PC-9 (cell line): ENCODE measurements around the gene TMEM37. TPM values are rescaled to one million over a fixed set of nuclear protein-coding genes. Genes with fewer than 3 reads are reported as not detected.

Experiments
- BruUV-seq: library from RNA; stranded (reverse); fragments of 400-500 nt; replicated peaks from 2 replicates; lab custom pipeline; 2021; lab: Mats Ljungman, UMichigan
- CTCF ChIA-PET: fragments of 300-600 bp; sonication (Branson Sonifier 250); formaldehyde crosslinking; loops from one replicate; lab custom pipeline; 2022; ENCODE audit warnings: antibody characterized with exemption; lab: Charles Lee
- POLR2A ChIA-PET: fragments of 300-600 bp; sonication (Branson Sonifier 250); formaldehyde crosslinking; loops from one replicate; lab custom pipeline; 2022; ENCODE audit warnings: antibody characterized with exemption; ENCODE audit not compliant: unreplicated experiment; lab: Charles Lee
- DNase-seq, 2 experiments: peaks; one replicate each; pipeline versions ENCODE4 v3.0.0 to v3.0.0-alpha.2; 2015 to 2022; ENCODE audit warnings: mixed read lengths in 1 of 2
- H2AFZ ChIP-seq: fragments of 200-600 bp; sonication (generic); 2 replicates; pipeline ENCODE4 v1.8.1; 2017; ENCODE audit warnings: antibody characterized with exemption
- H3F3A ChIP-seq: fragments of 200-600 bp; sonication (generic); 2 replicates; pipeline ENCODE4 v1.8.1; 2017; ENCODE audit warnings: antibody characterized with exemption, mild to moderate bottlenecking, low read depth; ENCODE audit not compliant: insufficient read depth
- H3K27ac ChIP-seq: fragments of 200-600 bp; sonication (generic); 2 replicates; pipeline ENCODE4 v1.6.1; 2016; ENCODE audit warnings: mixed run types
- H3K27me3 ChIP-seq: fragments of 200-600 bp; sonication (generic); 2 replicates; pipeline ENCODE4 v1.6.1; 2016; ENCODE audit warnings: low read depth, mixed run types; ENCODE audit not compliant: insufficient read depth
- H3K36me3 ChIP-seq: fragments of 200-600 bp; sonication (generic); 2 replicates; pipeline ENCODE4 v1.6.1; 2016; ENCODE audit warnings: low read depth, mixed run types
- H3K4me1 ChIP-seq: fragments of 200-600 bp; sonication (generic); replicated peaks from 2 replicates; pipeline ENCODE4 v1.6.1; 2016; ENCODE audit warnings: mixed run types; ENCODE audit not compliant: insufficient read depth
- H3K4me2 ChIP-seq: fragments of 200-600 bp; sonication (generic); 2 replicates; pipeline ENCODE4 v1.6.1; 2017; ENCODE audit warnings: mixed run types
- H3K4me3 ChIP-seq: fragments of 200-600 bp; sonication (generic); 2 replicates; pipeline ENCODE4 v1.6.1; 2016; ENCODE audit warnings: mixed run types
- H3K79me2 ChIP-seq: fragments of 200-600 bp; sonication (generic); 2 replicates; pipeline ENCODE4 v1.6.1; 2017; ENCODE audit warnings: low read depth, mixed run types
- H3K9me2 ChIP-seq: fragments of 200-600 bp; sonication (generic); 2 replicates; pipeline ENCODE4 v1.8.1; 2017; ENCODE audit warnings: mild to moderate bottlenecking; ENCODE audit not compliant: insufficient read depth
- H3K9me3 ChIP-seq: fragments of 200-600 bp; sonication (generic); 2 replicates; pipeline ENCODE4 v1.8.1; 2016; ENCODE audit warnings: low read depth; ENCODE audit not compliant: insufficient read depth
- H4K20me1 ChIP-seq: fragments of 200-600 bp; sonication (generic); 2 replicates; pipeline ENCODE4 v1.8.1; 2017; ENCODE audit not compliant: insufficient read depth
- CTCF ChIP-seq: fragments of 200-600 bp; sonication (generic); conservative IDR thresholded peaks from 2 replicates; pipeline ENCODE4 v1.6.1; 2017; ENCODE audit warnings: mixed run types, antibody characterized with exemption, mild to moderate bottlenecking, moderate library complexity
- EZH2 ChIP-seq: fragments of 200-600 bp; sonication (generic); IDR thresholded peaks from 2 replicates; pipeline ENCODE4 v1.8.0; 2017; ENCODE audit warnings: antibody characterized with exemption, low read depth
- intact Hi-C: fragments of 100-400 bp; cut with micrococcal nuclease; formaldehyde crosslinking; loops from one replicate; pipeline ENCODE4 v1.10.0; 2022; ENCODE audit not compliant: unreplicated experiment
- total RNA-seq: library from RNA; stranded (reverse); gene quantifications from 2 replicates; pipeline ENCODE4 v1.2.3, GENCODE V29; 2021

TMEM37 gene
- total RNA-seq, 1 experiment from 2014 or later: 1.2 TPM

- POLR2A ChIA-PET: interaction anchor here (0.5 kb wide), 1 partner anchor 219 kb away, joined by 3 read pairs; no protein-coding TSS in a partner anchor
- no peak for DNase-seq
- H3K4me2 ChIP-seq: no peak overlapping the region
- H3K79me2 ChIP-seq: no peaks in the 10 kb centered on the region
- no peaks in the 10 kb centered on the region for H3K9me2 ChIP-seq
- H3K27me3 ChIP-seq: peaks cover 11% of the 10 kb centered on the region
- H3K4me3 ChIP-seq: no peak overlapping the region
- no peaks in the 10 kb centered on the region for H3K4me1 ChIP-seq
- TF ChIP-seq EZH2 (no peak), CTCF (no peak)
- no peaks in the 10 kb centered on the region for H3K9me3 ChIP-seq
- CTCF ChIA-PET: no interaction called here
- H4K20me1 ChIP-seq: no peaks in the 10 kb centered on the region
- H2AFZ ChIP-seq: no peak overlapping the region
- no peaks in the 10 kb centered on the region for H3F3A ChIP-seq
- BruUV-seq: no TSS peak
- no peak overlapping the region for H3K27ac ChIP-seq
- intact Hi-C loops: no loop called here
- H3K36me3 ChIP-seq: no peaks in the 10 kb centered on the region
Observed at GRCh38 chr2:119460076-119460475, 28.4 kb downstream of the TMEM37 start.

- no peaks in the 10 kb centered on the region for H3K9me3 ChIP-seq
- H3K4me2 ChIP-seq: no peak overlapping the region
- no peaks in the 10 kb centered on the region for H3K4me1 ChIP-seq
- no peaks in the 10 kb centered on the region for H3K79me2 ChIP-seq
- no peak overlapping the region for H2AFZ ChIP-seq
- H3K27ac ChIP-seq: no peak overlapping the region
- no TSS peak for BruUV-seq
- intact Hi-C loops: no loop called here
- H3F3A ChIP-seq: no peaks in the 10 kb centered on the region
- TF ChIP-seq EZH2 (no peak), CTCF (no peak)
- H3K27me3 ChIP-seq: 0 out of 2 replicates have a peak, but pooled peaks cover 7% of the 10 kb centered on the region
- no peaks in the 10 kb centered on the region for H3K9me2 ChIP-seq
- no peaks in the 10 kb centered on the region for H4K20me1 ChIP-seq
- no peaks in the 10 kb centered on the region for H3K36me3 ChIP-seq
- no peak for DNase-seq
- H3K4me3 ChIP-seq: no peak overlapping the region
- POLR2A ChIA-PET: interaction anchor here (0.6 kb wide), 1 partner anchor 73 kb away, joined by 8 read pairs; no protein-coding TSS in a partner anchor
- CTCF ChIA-PET: interaction anchor here (0.6 kb wide), 1 partner anchor 289 kb away, joined by 3 read pairs; no protein-coding TSS in a partner anchor
Observed at GRCh38 chr2:119461811-119462210, 30.2 kb downstream of the TMEM37 start.

GRCh38 chr2:119462574-119462973 lies 30.9 kb downstream of the TMEM37 start:
- Histone ChIP-seq H3K79me2 (no peaks in the 10 kb centered on the region), H3K4me2 (no peak overlapping the region), H3K4me3 (no peak overlapping the region), H4K20me1 (no peaks in the 10 kb centered on the region), H3K9me2 (no peaks in the 10 kb centered on the region), H2AFZ (no peak overlapping the region), H3K36me3 (no peaks in the 10 kb centered on the region), H3K27me3 (0 out of 2 replicates have a peak, but pooled peaks cover 7% of the 10 kb centered on the region), H3F3A (no peaks in the 10 kb centered on the region), H3K9me3 (no peaks in the 10 kb centered on the region), H3K27ac (no peak overlapping the region), H3K4me1 (no peaks in the 10 kb centered on the region)
- POLR2A ChIA-PET: no interaction called here
- CTCF ChIA-PET: no interaction called here
- no peak for TF ChIP-seq EZH2
- BruUV-seq: no TSS peak
- intact Hi-C loops: no loop called here
- DNase-seq: no peak

- H3F3A ChIP-seq: no peaks in the 10 kb centered on the region
- ChIA-PET CTCF (no interaction called here), POLR2A (no interaction called here)
- no peak overlapping the region for H3K4me2 ChIP-seq
- no peak overlapping the region for H2AFZ ChIP-seq
- no peak overlapping the region for H3K27ac ChIP-seq
- no peaks in the 10 kb centered on the region for H3K36me3 ChIP-seq
- 0 out of 2 replicates have a peak, but pooled peaks cover 7% of the 10 kb centered on the region for H3K27me3 ChIP-seq
- H4K20me1 ChIP-seq: no peaks in the 10 kb centered on the region
- no peaks in the 10 kb centered on the region for H3K79me2 ChIP-seq
- no peaks in the 10 kb centered on the region for H3K4me1 ChIP-seq
- no peak for DNase-seq
- intact Hi-C loops: no loop called here
- no peaks in the 10 kb centered on the region for H3K9me3 ChIP-seq
- TF ChIP-seq CTCF (no peak), EZH2 (no peak)
- no peaks in the 10 kb centered on the region for H3K9me2 ChIP-seq
- H3K4me3 ChIP-seq: no peak overlapping the region
- no TSS peak for BruUV-seq
Observed at GRCh38 chr2:119463136-119463535, 31.5 kb downstream of the TMEM37 start.
